ENCODE results near the gene GALNT11. TPM values are rescaled to one million over a fixed set of nuclear protein-coding genes. Genes with fewer than 3 reads are reported as not detected.

GALNT11 gene
- total RNA-seq, 1 experiment from 2014 or later = 45.0 TPM

- no peak for DNase-seq (ENCODE audit: low read depth)
Observed at GRCh38 chr7:152148706-152149105, 123.2 kb downstream of the GALNT11 start.

- DNase-seq (ENCODE audit: low read depth) = no peak
Observed at GRCh38 chr7:152149363-152149762, 123.9 kb downstream of the GALNT11 start.

- no peak for DNase-seq (ENCODE audit: low read depth)
Observed at GRCh38 chr7:152152267-152152666, 126.8 kb downstream of the GALNT11 start.

- DNase-seq (ENCODE audit: low read depth) = no peak
Observed at GRCh38 chr7:152158801-152159587, 133.5 kb downstream of the GALNT11 start.

GRCh38 chr7:152161171-152161570, 135.7 kb downstream of the GALNT11 start:
- no peak for DNase-seq (ENCODE audit: low read depth)

- DNase-seq (ENCODE audit: low read depth) = no peak
Observed at GRCh38 chr7:152162287-152162686, 136.8 kb downstream of the GALNT11 start.

Other genes with a start within 250 kb of the GALNT11 start
- 5.2 and 9.4 TPM in 2 replicates for gene PRKAG2, start 148.6 kb upstream of the GALNT11 start, total RNA-seq (2014; rRNA removed; shearing (Covaris generic))
- not detected in 2 replicates for gene GALNTL5, start 69.2 kb upstream of the GALNT11 start, total RNA-seq (2014; rRNA removed; shearing (Covaris generic))